ENCODE measurements around the gene OLIG3.

OLIG3 gene

DNA sequence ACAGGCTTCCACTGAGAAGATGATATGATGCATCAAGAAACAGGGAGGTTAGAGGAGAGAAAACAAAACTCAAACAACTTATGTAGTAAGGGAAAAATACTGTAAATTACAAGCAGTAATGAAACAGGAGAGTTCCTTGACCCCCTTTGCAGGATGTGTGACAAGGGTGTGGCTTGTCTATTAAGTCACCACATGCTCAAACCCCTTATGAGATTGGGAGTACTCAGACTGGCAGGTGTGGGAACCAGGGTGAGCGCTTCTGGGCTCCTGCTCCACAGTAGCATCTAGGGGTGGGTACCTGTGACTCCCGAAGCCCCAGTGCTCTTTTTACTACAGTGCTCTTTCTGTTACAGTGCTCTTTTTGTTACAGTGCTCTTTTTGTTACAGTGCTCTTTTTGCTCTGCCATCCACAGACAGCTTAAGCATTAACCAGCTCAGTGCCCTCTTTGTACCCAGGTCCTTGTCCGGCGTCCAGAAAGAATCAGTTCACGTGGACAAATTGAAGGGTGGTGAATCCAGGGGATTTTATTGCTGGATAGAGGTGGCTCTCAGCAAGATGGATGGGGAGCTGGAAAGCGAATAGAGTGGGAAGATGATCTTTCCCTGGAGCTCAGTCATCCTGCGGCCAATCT lies 28.7 kb downstream of the OLIG3 start:
- DNase-seq, result no peak

DNA sequence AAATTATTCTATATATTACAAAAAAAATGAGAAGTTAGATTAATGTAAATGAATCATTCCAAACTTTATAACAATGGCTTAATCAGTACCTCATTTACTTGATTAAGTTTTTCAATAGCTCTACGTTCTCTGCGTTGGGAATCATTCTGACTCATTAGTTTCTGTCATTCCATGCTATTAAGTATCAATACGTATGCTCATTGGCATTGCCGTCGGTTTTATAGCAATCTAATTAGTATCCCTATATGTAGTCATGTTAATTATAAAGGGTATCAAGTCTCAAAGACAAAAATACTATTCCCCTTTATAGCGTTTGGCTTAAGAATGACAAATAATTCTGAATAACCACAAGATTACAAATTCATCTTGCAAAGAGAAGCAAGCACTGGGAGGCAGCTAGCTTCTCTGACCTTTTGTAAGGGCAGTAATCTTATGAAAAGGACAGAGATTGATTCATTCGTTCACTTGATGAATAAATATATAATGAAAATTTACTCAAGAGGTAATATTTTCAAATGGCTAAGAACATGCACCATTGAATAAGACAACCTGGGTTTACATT lies 41.8 kb downstream of the OLIG3 start:
- no peak for DNase-seq

DNA sequence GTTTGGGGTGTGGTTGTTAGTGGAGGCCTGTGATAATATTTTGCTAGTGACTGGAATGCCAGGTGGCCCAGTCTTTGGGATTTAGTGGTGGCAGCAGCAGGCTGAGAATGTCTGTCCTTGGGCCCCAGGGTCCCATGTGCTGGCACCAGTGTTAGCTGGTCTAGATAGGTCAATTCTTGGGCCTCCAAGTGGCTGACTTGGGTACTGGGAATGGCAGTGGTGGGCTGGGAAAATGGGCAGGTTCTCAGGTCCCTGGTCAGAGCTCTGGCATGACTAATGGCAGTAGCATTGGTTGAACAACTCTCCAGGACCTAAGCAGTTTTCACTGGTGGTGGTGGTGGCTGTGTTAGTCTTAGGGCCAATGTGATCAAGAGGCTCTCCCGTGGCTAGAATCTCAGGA lies 50.3 kb downstream of the OLIG3 start:
- no peak for DNase-seq

Data from hippocampal formation (tissue), 2 donors.